Fibroblast of lung (primary cell): ENCODE data around the gene ASTN2. TPM values are rescaled to one million over a fixed set of nuclear protein-coding genes. Genes with fewer than 3 reads are reported as not detected.

ENCODE experiments used
- DNase-seq, 2 donors: peaks; one replicate each; pipeline versions ENCODE4 v3.0.0 to v3.0.0-alpha.2; 2010; ENCODE audit warnings: low read depth in 2 of 2
- H2AFZ ChIP-seq: 2 replicates; pipeline ENCODE4 v1.5.1; 2012; ENCODE audit warnings: low read length, control low read depth, inconsistent platforms
- H3K27ac ChIP-seq: 2 replicates; pipeline ENCODE4 v1.5.1; 2011; ENCODE audit warnings: low read length, control low read depth; ENCODE audit not compliant: insufficient read depth
- H3K27me3 ChIP-seq: 2 replicates; pipeline ENCODE4 v1.5.1; 2011; ENCODE audit warnings: mild to moderate bottlenecking, low read length; ENCODE audit not compliant: control insufficient read depth, insufficient read depth
- H3K36me3 ChIP-seq: 2 replicates; pipeline ENCODE4 v1.5.1; 2011; ENCODE audit warnings: low read length; ENCODE audit not compliant: control insufficient read depth, insufficient read depth
- H3K4me1 ChIP-seq: 2 replicates; pipeline ENCODE4 v1.5.1; 2011; ENCODE audit warnings: low read length; ENCODE audit not compliant: control insufficient read depth, insufficient read depth; ENCODE audit errors: extremely low read depth
- H3K4me2 ChIP-seq: 2 replicates; pipeline ENCODE4 v1.5.1; 2011; ENCODE audit warnings: low read length, control low read depth; ENCODE audit not compliant: insufficient read depth; ENCODE audit errors: extremely low read depth
- H3K4me3 ChIP-seq, 4 experiments: fragments of 200-600 bp in 1 of 4; sonication (generic) in 1 of 4; replicated peaks in 1 of 4; 2 replicates each; pipeline ENCODE4 v1.5.1; 2011 to 2016; ENCODE audit warnings: low read length in 4 of 4, low read depth in 3 of 4, mild to moderate bottlenecking in 3 of 4, control low read depth in 2 of 4, inconsistent platforms in 1 of 4, mixed read lengths in 1 of 4; ENCODE audit not compliant: insufficient read depth in 1 of 4; ENCODE audit errors: control extremely low read depth in 1 of 4
- H3K79me2 ChIP-seq: 2 replicates; pipeline ENCODE4 v1.5.1; 2012; ENCODE audit warnings: mild to moderate bottlenecking, low read length, inconsistent platforms; ENCODE audit not compliant: control insufficient read depth, insufficient read depth
- H3K9ac ChIP-seq: 2 replicates; pipeline ENCODE4 v1.5.1; 2011; ENCODE audit warnings: mild to moderate bottlenecking, low read length, control low read depth; ENCODE audit not compliant: insufficient read depth
- H3K9me3 ChIP-seq: 2 replicates; pipeline ENCODE4 v1.5.1; 2012; ENCODE audit warnings: low read depth, low read length; ENCODE audit not compliant: control insufficient read depth, insufficient read depth
- H4K20me1 ChIP-seq: 2 replicates; pipeline ENCODE4 v1.5.1; 2011; ENCODE audit warnings: low read length; ENCODE audit not compliant: control insufficient read depth, insufficient read depth; ENCODE audit errors: extremely low read depth
- CTCF ChIP-seq, 2 donors: IDR thresholded peaks in 1 of 2; conservative IDR thresholded peaks in 1 of 2; 1 replicate in 1 of 2; 2 replicates in 1 of 2; pipeline ENCODE4 v1.5.1; 2011 to 2012; ENCODE audit warnings: low read length in 2 of 2, control low read depth in 1 of 2, inconsistent platforms in 1 of 2, low read depth in 1 of 2, mild to moderate bottlenecking in 1 of 2
- EZH2 ChIP-seq: IDR thresholded peaks from 2 replicates; pipeline ENCODE4 v1.5.1; 2012; ENCODE audit warnings: low read length, control low read depth, mild to moderate bottlenecking; ENCODE audit errors: missing control alignments
- polyA plus RNA-seq, 2 donors: library from polyadenylated mRNA; depleted of rRNA in 1 of 2; stranded (reverse) in 1 of 2; unstranded in 1 of 2; fragments of >200 nt; gene quantifications; 2 replicates each; pipeline ENCODE4 v1.2.1, GENCODE V29; 2011 to 2012; ENCODE audit warnings: missing spikeins in 1 of 2
- total RNA-seq: library from RNA; depleted of rRNA; stranded (reverse); fragments of >200 nt; gene quantifications from 2 replicates; pipeline ENCODE4 v1.2.1, GENCODE V29; 2014

Gene ASTN2
- total and polyA plus RNA-seq, 2 donors (not counting 1 experiment from before 2014, with no cell fraction given) = 2.2 to 19.2 TPM

GRCh38 chr9:117461386-117461785 lies 46.5 kb upstream of the ASTN2 start:
- Histone ChIP-seq H3K4me2 (no peak overlapping the region), H3K4me1 (no peaks in the 10 kb centered on the region), H3K27ac (no peak overlapping the region), H3K9ac (no peak overlapping the region), H4K20me1 (no peaks in the 10 kb centered on the region), H3K4me3 (no peak overlapping the region), H3K79me2 (no peaks in the 10 kb centered on the region), H2AFZ (no peak overlapping the region), H3K36me3 (no peaks in the 10 kb centered on the region), H3K27me3 (no peaks in the 10 kb centered on the region), H3K9me3 (no peaks in the 10 kb centered on the region)
- TF ChIP-seq CTCF (conservative IDR thresholded peaks at IDR 0.05 in 1 of 2, IDR thresholded peaks at IDR 0.05 in 1 of 2; ENCODE audit: low read depth in 1 of 2, low read length in 2 of 2) = no peak
- TF ChIP-seq EZH2 = no peak
- DNase-seq = no peak

- H3K79me2 ChIP-seq = no peaks in the 10 kb centered on the region
- no peaks in the 10 kb centered on the region for H4K20me1 ChIP-seq
- TF ChIP-seq EZH2 (no peak), CTCF (conservative IDR thresholded peaks at IDR 0.05 in 1 of 2, IDR thresholded peaks at IDR 0.05 in 1 of 2; ENCODE audit: low read depth in 1 of 2, low read length in 2 of 2) (no peak)
Observed at GRCh38 chr9:117460743-117461142, 45.9 kb upstream of the ASTN2 start.

DNA sequence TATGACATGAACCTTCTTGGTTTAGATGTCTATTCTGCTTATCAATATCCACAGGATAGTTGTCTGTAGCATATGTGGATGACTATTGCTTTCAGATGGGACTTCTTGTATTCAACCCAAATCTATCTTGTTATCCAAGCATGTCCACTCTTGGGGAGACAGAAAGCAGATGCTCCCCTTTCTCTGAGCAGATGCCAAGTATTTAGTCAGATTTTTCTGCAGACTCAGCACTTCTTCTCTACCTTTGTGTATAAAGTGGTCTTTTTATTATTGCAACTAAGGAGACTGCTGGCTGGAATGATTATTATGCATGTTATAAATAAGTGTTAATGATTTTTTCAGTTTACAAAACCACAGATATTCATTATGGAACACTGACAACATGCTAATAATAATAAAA lies 45.1 kb upstream of the ASTN2 start:
- DNase-seq = no peak
- Histone ChIP-seq H3K36me3 (no peaks in the 10 kb centered on the region), H3K79me2 (no peaks in the 10 kb centered on the region), H3K27me3 (no peaks in the 10 kb centered on the region), H3K9me3 (no peaks in the 10 kb centered on the region), H3K4me1 (no peaks in the 10 kb centered on the region), H4K20me1 (no peaks in the 10 kb centered on the region), H3K9ac (no peak overlapping the region), H3K4me2 (no peak overlapping the region), H3K27ac (no peak overlapping the region), H2AFZ (no peak overlapping the region), H3K4me3 (no peak overlapping the region)
- TF ChIP-seq CTCF (conservative IDR thresholded peaks at IDR 0.05 in 1 of 2, IDR thresholded peaks at IDR 0.05 in 1 of 2; ENCODE audit: low read depth in 1 of 2, low read length in 2 of 2) (no peak), EZH2 (no peak)

More at GRCh38 chr9:117460743-117461142, 45.9 kb upstream of the ASTN2 start:
- Histone ChIP-seq H3K27ac (no peak overlapping the region), H3K4me1 (no peaks in the 10 kb centered on the region), H3K9ac (no peak overlapping the region), H3K4me3 (no peak overlapping the region), H3K4me2 (no peak overlapping the region), H3K9me3 (no peaks in the 10 kb centered on the region), H3K36me3 (no peaks in the 10 kb centered on the region), H2AFZ (no peak overlapping the region), H3K27me3 (no peaks in the 10 kb centered on the region)
- no peak for DNase-seq
